Ascending aorta (tissue), 2 donors: ENCODE measurements around the gene RCSD1. TPM values are rescaled to one million over a fixed set of nuclear protein-coding genes. Genes with fewer than 3 reads are reported as not detected.
"Not testable (repeated sequence)": the region's sequence is repeated elsewhere in the genome, so short reads cannot be mapped to it uniquely, and the experiment has no call there.

Experiments used
- DNase-seq, 2 donors: peaks; one replicate each; pipeline ENCODE4 v3.0.0-alpha.2; 2019; ENCODE audit warnings: low spot score in 2 of 2
- H3K27ac ChIP-seq, 2 donors: fragments of 200-600 bp; sonication (generic); one replicate each; pipeline ENCODE4 v1.5.1; 2016 to 2017; ENCODE audit warnings: mild to moderate bottlenecking in 1 of 2
- H3K27me3 ChIP-seq: fragments of 200-600 bp; sonication (generic); one replicate; pipeline ENCODE4 v1.5.1; 2017
- H3K36me3 ChIP-seq, 2 donors: fragments of 200-600 bp; sonication (generic); one replicate each; pipeline ENCODE4 v1.5.1; 2016
- H3K4me1 ChIP-seq, 2 donors: fragments of 200-600 bp; sonication (generic); one replicate each; pipeline ENCODE4 v1.5.1; 2016 to 2017; ENCODE audit warnings: mild to moderate bottlenecking in 1 of 2
- H3K4me3 ChIP-seq, 2 donors: fragments of 200-600 bp; sonication (generic); one replicate each; pipeline ENCODE4 v1.5.1; 2016 to 2017; ENCODE audit warnings: mild to moderate bottlenecking in 1 of 2
- H3K9me3 ChIP-seq, 2 donors: fragments of 200-600 bp; sonication (generic); one replicate each; pipeline ENCODE4 v1.5.1; 2016
- CTCF ChIP-seq, 3 experiments: fragments of 200-600 bp in 2 of 3; fragments of 450-650 bp in 1 of 3; sonication (generic) in 2 of 3; IDR thresholded peaks; one replicate each; pipeline ENCODE4 v1.5.1; 2016 to 2019; ENCODE audit warnings: antibody characterized with exemption in 3 of 3, mild to moderate bottlenecking in 1 of 3, moderate library complexity in 1 of 3
- intact Hi-C: fragments of 100-400 bp; cut with DNase I; formaldehyde crosslinking; loops from one replicate; pipeline ENCODE4 v1.15.1; 2023
- total RNA-seq: library from RNA; depleted of rRNA; stranded (reverse); fragments of >200 nt; gene quantifications from one replicate; pipeline ENCODE4 v1.1.0, GENCODE V29; 2016

The RCSD1 gene
- total RNA-seq, 1 donor from 2014 or later, result 36.8 TPM

DNA sequence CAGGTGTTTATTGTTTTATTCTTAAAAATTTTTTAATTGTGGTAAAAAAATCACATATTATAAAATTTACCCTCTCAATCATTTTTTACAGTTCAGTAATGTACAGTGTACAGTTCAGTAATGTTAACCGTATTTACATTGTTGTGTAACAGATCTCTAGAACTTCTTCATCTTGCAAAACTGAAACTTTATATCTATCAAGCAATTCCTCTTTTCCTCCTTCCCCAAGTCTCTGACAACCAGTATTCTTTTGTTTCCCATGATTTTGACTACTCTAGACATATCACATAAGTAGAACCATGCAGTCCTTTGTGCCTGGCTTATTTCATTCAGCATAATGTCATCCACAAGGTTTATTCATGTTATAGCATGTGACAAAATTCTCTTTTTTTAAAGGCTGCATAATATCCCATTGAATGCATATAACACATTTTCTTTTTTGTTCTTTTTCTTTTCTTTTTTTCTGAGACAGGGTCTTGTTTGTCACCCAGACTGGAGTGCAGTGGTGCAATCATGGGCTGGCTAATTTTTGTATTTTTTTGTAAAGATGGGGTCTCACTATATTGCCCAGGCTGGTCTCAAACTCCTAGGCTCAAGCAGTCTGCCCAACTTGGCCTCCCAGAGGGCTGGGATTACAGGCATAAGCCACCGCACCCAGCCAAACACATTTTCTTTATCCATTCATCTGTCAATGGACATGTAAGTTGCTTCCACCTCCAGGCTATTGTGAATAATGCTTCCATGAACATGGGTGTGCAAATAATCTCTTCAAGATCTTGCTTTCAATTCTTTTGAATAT lies 17.2 kb upstream of the RCSD1 start:
- intact Hi-C loops, result no loop called here
- Histone ChIP-seq H3K27ac (no peak overlapping the region), H3K36me3 (no peaks in the 10 kb centered on the region), H3K4me3 (no peak overlapping the region), H3K4me1 (peaks cover 0 to 2% of the 10 kb centered on the region in 2 donors), H3K9me3 (peaks cover 0 to 6% of the 10 kb centered on the region in 2 donors), H3K27me3 (no peaks in the 10 kb centered on the region)
- TF ChIP-seq CTCF (IDR thresholded peaks at IDR 0.05), result no peak
- DNase-seq, result no peak

DNA sequence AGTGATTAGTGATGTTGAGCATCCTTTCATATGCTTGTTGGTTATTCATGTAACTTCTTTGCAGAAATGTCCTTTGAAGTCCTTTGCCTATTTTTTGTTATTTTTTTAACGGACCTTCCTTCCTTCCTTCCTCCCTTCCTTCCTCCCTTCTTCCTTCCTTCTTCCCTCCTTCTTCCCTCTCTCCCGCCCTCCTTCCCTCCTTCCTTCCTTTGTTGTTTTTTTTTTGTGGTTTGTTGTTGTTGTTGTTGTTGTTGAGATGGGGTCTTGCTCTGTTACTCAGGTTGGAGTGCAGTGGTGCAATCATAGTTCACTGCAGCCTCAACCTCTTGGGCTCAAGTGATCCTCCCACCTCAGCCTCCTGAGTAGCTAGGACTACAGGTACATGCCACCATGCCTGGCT lies 16.0 kb upstream of the RCSD1 start:
- intact Hi-C loops, H3K27ac ChIP-seq, H3K9me3 ChIP-seq, H3K36me3 ChIP-seq, H3K27me3 ChIP-seq, H3K4me1 ChIP-seq, DNase-seq, H3K4me3 ChIP-seq: not testable (repeated sequence)

GRCh38 chr1:167614851-167615250 lies 15.2 kb upstream of the RCSD1 start:
- no peak for DNase-seq
- TF ChIP-seq CTCF (IDR thresholded peaks at IDR 0.05), result no peak
- H3K27ac ChIP-seq, result no peak overlapping the region
- H3K4me1 ChIP-seq, result peaks cover 0 to 2% of the 10 kb centered on the region in 2 donors
- H3K36me3 ChIP-seq, result no peaks in the 10 kb centered on the region
- intact Hi-C loops, result no loop called here
- H3K27me3 ChIP-seq, result no peaks in the 10 kb centered on the region
- no peaks in the 10 kb centered on the region for H3K9me3 ChIP-seq
- no peak overlapping the region for H3K4me3 ChIP-seq

- H3K36me3 ChIP-seq, result no peaks in the 10 kb centered on the region
- no peak overlapping the region for H3K27ac ChIP-seq
- no peaks in the 10 kb centered on the region for H3K27me3 ChIP-seq
- intact Hi-C loops, result no loop called here
- no peak for TF ChIP-seq CTCF (IDR thresholded peaks at IDR 0.05)
- no peak overlapping the region for H3K4me3 ChIP-seq
- no peak for DNase-seq
- no peaks in the 10 kb centered on the region for H3K9me3 ChIP-seq
- H3K4me1 ChIP-seq, result peaks cover 0 to 2% of the 10 kb centered on the region in 2 donors
These were observed 13.5 kb upstream of the RCSD1 start for GRCh38 chr1:167616521-167616920.

GRCh38 chr1:167617153-167618147 lies 12.6 kb upstream of the RCSD1 start:
- H3K27me3 ChIP-seq, result no peaks in the 10 kb centered on the region
- no peak for DNase-seq
- H3K36me3 ChIP-seq, result no peaks in the 10 kb centered on the region
- H3K27ac ChIP-seq, result no peak overlapping the region
- TF ChIP-seq CTCF (IDR thresholded peaks at IDR 0.05), result no peak
- intact Hi-C loops, result no loop called here
- no peaks in the 10 kb centered on the region for H3K9me3 ChIP-seq
- peaks cover 0 to 2% of the 10 kb centered on the region in 2 donors for H3K4me1 ChIP-seq
- no peak overlapping the region for H3K4me3 ChIP-seq

GRCh38 chr1:167618366-167618765 lies 11.7 kb upstream of the RCSD1 start:
- no peak for TF ChIP-seq CTCF (IDR thresholded peaks at IDR 0.05)
- DNase-seq, result no peak
- Histone ChIP-seq H3K4me3 (no peak overlapping the region), H3K9me3 (no peaks in the 10 kb centered on the region), H3K27ac (no peak overlapping the region), H3K36me3 (no peaks in the 10 kb centered on the region), H3K27me3 (no peaks in the 10 kb centered on the region), H3K4me1 (peaks cover 0 to 2% of the 10 kb centered on the region in 2 donors)
- intact Hi-C loops, result no loop called here
